ENCODE data around the gene TMED8. TPM values are rescaled to one million over a fixed set of nuclear protein-coding genes. Genes with fewer than 3 reads are reported as not detected.
A peak's percentile ranks its signal among the peaks of the same experiment; 100 is the strongest.

The TMED8 gene
- total and polyA plus RNA-seq, 2 of the 13 experiments (the other 11 are each of a cell fraction or from before 2014, with no cell fraction given), result 6.0 to 11.7 TPM

DNA sequence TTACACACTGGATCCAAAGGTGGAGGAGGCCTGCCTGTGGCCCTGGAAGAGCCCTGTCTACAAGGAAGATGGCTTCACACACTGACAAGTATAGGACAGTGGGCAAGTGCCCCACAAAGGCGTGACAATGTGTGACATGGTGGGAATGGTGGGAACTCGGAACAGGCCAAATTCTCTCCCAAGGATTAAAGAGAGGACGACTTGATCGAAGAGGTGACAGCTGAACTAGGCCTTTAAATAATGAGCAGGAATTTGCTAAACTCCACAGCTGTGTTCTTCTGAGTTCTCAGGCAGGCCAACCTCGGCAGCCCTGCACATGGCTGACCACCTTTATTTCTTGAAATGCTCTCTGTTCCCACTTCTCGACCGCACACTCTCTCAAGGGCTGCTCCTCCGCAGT lies 80.0 kb downstream of the TMED8 start:
- Histone ChIP-seq H3K4me1 (ENCODE audit: insufficient read depth, low read length) (peaks cover under 1% of the 10 kb centered on the region; the same call in 1 of the 2 replicates), H3K9me3 (ENCODE audit: low read length) (no peaks in the 10 kb centered on the region), H3K79me2 (ENCODE audit: insufficient read depth, low read length) (no peaks in the 10 kb centered on the region), H3K9ac (ENCODE audit: insufficient read depth, low read depth, low read length) (no peak overlapping the region), H3K4me3 (replicated peaks in 1 of 3; ENCODE audit: insufficient read depth in 1 of 3, low read depth in 2 of 3, low read length in 3 of 3) (no peak overlapping the region), H2AFZ (ENCODE audit: low read length) (no peak overlapping the region), H3K27me3 (ENCODE audit: control insufficient read depth in 1 of 2, insufficient read depth in 2 of 2, low read length in 2 of 2) (no peaks in the 10 kb centered on the region), H3K36me3 (replicated peaks in 1 of 2; ENCODE audit: control insufficient read depth in 1 of 2, insufficient read depth in 2 of 2, low read length in 2 of 2) (peaks cover 11 to 26% of the 10 kb centered on the region in 2 experiments), H3K27ac (ENCODE audit: extremely low read length, insufficient read depth, low read length) (no peak overlapping the region), H3K4me2 (ENCODE audit: low read depth, low read length) (no peak overlapping the region), H4K20me1 (ENCODE audit: insufficient read depth, low read length) (no peaks in the 10 kb centered on the region)
- TF ChIP-seq HNF4A (CRISPR knock-in tag; IDR thresholded peaks at IDR 0.05), result no peak
- FAIRE-seq, result no peak
- intact Hi-C loops (cut with micrococcal nuclease; ENCODE audit: unreplicated experiment), result no loop called here
- ATAC-seq, result no peak
- in situ Hi-C loops (cut with HindIII; ENCODE audit: extremely low pct_ligation_motif_present, low pct_unique_long_range_greater_than_20kb), result no loop called here
- no peak for DNase-seq (ENCODE audit: low spot score)
- CTCF ChIA-PET (ENCODE audit: low intra/inter-chr PET ratio, low total read pairs), result no interaction called here
- POLR2A ChIA-PET, result no interaction called here
- WGBS (ENCODE audit: low lambda C conversion rate), result 98% methylated on average over 8 of the region's 8 CpGs
- BruUV-seq (replicated peaks), result no TSS peak

DNA sequence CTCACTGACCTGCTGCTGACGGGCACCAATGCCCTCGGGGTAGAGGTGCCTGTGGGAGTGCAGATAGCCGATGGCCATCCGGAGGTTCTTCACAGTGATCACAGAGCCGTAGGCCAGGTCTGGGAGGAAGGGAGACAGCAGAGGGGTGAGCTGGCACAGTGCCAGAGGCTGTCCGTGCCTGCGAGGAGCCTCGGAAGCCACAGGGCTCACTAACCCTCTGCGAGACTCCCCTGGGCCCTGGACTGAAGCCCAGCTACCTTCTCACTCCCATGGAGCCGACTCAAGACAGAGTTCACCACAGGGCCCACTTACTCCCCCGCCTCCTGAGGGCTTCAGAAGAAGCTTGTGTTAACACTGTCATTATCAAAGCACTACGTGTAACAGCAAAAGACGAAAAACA lies 80.7 kb downstream of the TMED8 start:
- Histone ChIP-seq H3K9me3 (ENCODE audit: low read length) (no peaks in the 10 kb centered on the region), H3K4me2 (ENCODE audit: low read depth, low read length) (no peak overlapping the region), H3K27ac (ENCODE audit: extremely low read length, insufficient read depth, low read length) (no peak overlapping the region), H4K20me1 (ENCODE audit: insufficient read depth, low read length) (no peaks in the 10 kb centered on the region), H3K27me3 (ENCODE audit: control insufficient read depth in 1 of 2, insufficient read depth in 2 of 2, low read length in 2 of 2) (no peaks in the 10 kb centered on the region), H3K79me2 (ENCODE audit: insufficient read depth, low read length) (no peaks in the 10 kb centered on the region), H3K9ac (ENCODE audit: insufficient read depth, low read depth, low read length) (no peak overlapping the region), H3K4me3 (replicated peaks in 1 of 3; ENCODE audit: insufficient read depth in 1 of 3, low read depth in 2 of 3, low read length in 3 of 3) (no peak overlapping the region), H2AFZ (ENCODE audit: low read length) (no peak overlapping the region), H3K36me3 (replicated peaks in 1 of 2; ENCODE audit: control insufficient read depth in 1 of 2, insufficient read depth in 2 of 2, low read length in 2 of 2) (peaks cover 10 to 26% of the 10 kb centered on the region in 2 experiments; a peak in 4 of 5 replicates), H3K4me1 (ENCODE audit: insufficient read depth, low read length) (no peaks in the 10 kb centered on the region)
- FAIRE-seq, result no peak
- ChIA-PET POLR2A (no interaction called here), CTCF (ENCODE audit: low intra/inter-chr PET ratio, low total read pairs) (no interaction called here)
- 99% methylated on average over 8 of the region's 13 CpGs for WGBS (ENCODE audit: low lambda C conversion rate)
- in situ Hi-C loops (cut with HindIII; ENCODE audit: extremely low pct_ligation_motif_present, low pct_unique_long_range_greater_than_20kb) (no loop called here), intact Hi-C loops (cut with micrococcal nuclease; ENCODE audit: unreplicated experiment) (no loop called here)
- no peak for DNase-seq (ENCODE audit: low spot score)
- TF ChIP-seq BORCS8-MEF2B (CRISPR knock-in tag; IDR thresholded peaks at IDR 0.05) (no peak), IRF1 (CRISPR knock-in tag; IDR thresholded peaks at IDR 0.05; ENCODE audit: low read depth) (no peak), GZF1 (CRISPR knock-in tag; IDR thresholded peaks at IDR 0.05) (no peak), LCORL (IDR thresholded peaks at IDR 0.05) (peak; percentile 91), LCORL (CRISPR knock-in tag; IDR thresholded peaks at IDR 0.05) (no peak)
- no TSS peak for BruUV-seq (replicated peaks)
- ATAC-seq, result no peak
